Measurements from ENCODE around the gene TLL2. TPM values are rescaled to one million over a fixed set of nuclear protein-coding genes. Genes with fewer than 3 reads are reported as not detected.
A peak's percentile ranks its signal among the peaks of the same experiment; 100 is the strongest.

TLL2 gene
- 2.2 and 2.8 TPM in 2 replicates for total RNA-seq

DNA sequence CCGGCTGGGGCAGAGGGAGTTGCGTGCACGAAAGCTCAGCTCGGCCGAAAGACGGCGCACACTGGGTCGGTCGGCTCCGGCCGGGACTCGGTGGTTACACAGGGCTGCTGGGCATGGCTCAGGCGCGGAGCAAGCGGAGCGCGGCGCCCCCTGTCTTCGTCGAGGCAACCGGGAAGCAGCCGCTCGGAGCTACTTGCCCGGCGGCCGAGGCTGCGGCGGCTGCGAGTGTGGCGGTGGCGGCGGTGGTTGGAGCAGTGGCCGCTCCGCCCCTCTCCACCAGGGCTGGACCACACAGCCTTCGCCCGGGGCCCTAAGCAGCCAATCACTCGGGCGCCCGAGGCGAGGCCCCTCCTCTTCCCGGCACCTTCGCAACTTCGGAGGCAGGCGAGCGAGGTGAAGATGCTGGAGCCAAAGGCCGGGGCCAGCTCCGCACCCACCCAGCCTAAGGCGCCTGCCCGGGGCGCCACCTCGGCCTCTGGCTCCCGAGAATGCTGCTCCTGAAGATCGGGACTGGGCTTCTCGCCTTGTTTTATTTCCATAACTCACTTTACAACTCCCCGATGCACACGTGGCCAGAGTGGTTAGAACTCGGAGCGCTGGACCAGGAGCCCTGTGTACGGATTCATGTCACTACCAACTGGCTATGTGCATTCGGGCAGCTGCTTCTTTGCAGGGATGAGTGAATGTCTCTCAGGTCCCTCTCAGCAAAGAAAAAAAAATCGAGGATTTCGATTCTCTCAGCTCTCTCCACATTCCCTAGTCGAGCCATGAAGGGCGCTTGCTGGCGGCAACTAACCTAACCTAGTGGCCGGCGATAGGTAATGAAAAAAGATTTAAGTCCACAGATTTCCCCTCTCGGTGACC is at the start of gene TLL2:
Gene TLL2, minus strand, starts transcription at position 229 of the 864 bp plus-strand sequence. CDS start 241 bp downstream, outside the sequence.
- peak within 1 kb of the TSS; percentile 65 for H3K4me3 ChIP-seq (ENCODE audit: low read depth, low read length)
- H3K36me3 ChIP-seq (ENCODE audit: control insufficient read depth, insufficient read depth, low read length) = no peaks in the 10 kb centered on the region
- TF ChIP-seq, protein P1, sequence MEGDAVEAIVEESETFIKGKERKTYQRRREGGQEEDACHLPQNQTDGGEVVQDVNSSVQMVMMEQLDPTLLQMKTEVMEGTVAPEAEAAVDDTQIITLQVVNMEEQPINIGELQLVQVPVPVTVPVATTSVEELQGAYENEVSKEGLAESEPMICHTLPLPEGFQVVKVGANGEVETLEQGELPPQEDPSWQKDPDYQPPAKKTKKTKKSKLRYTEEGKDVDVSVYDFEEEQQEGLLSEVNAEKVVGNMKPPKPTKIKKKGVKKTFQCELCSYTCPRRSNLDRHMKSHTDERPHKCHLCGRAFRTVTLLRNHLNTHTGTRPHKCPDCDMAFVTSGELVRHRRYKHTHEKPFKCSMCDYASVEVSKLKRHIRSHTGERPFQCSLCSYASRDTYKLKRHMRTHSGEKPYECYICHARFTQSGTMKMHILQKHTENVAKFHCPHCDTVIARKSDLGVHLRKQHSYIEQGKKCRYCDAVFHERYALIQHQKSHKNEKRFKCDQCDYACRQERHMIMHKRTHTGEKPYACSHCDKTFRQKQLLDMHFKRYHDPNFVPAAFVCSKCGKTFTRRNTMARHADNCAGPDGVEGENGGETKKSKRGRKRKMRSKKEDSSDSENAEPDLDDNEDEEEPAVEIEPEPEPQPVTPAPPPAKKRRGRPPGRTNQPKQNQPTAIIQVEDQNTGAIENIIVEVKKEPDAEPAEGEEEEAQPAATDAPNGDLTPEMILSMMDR (IDR thresholded peaks at IDR 0.05; ENCODE audit: insufficient read depth, low read length, poor library complexity, severe bottlenecking) = peak; percentile 50
- DNase-seq (ENCODE audit: low read depth) = peak; percentile 75
- H3K27me3 ChIP-seq (ENCODE audit: control insufficient read depth, insufficient read depth, low read length) = no peaks in the 10 kb centered on the region

DNA sequence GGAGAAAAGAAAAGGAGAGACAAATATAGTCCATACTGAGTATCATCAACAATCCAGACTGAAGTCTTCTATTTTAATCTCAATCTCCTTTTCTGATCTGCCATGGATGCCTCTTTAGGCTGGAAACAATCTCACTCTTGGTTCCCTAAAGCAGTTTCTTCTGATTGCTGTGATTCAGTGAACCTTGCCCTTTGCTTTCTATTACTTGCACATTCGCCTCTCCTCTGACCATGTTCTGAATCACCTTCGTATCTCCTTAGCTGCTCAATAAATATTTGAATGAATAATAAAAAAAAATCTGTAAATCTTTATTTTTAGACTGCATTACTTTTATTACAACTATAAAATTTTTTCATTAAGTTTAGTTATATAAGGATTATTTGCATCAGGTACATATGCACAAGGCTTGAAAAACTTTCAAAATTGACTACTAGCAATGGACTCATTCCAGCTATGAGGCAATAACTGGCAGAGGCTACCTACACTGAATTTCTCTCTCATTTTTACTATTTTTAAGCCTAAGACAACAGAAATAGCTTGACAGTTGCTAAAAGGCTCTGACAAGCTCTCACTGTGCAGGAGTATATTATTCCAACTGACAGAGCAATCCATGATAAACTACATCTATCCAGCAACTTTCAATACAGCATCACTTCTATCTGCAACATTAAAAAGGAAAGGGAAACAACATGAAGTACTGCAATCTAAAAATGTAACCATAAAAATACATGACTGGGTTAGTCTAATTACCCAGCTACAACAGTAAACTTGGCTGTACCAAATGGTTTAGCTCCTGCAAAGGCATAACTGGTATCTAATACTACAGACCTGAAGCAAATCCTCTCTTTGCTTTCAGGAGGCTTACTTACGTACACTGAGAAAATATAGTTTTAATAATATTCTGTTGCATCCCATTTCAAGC is 47.5 kb upstream of the TLL2 start:
- DNase-seq (ENCODE audit: low read depth) = no peak
- Histone ChIP-seq H3K27me3 (ENCODE audit: control insufficient read depth, insufficient read depth, low read length) (no peaks in the 10 kb centered on the region), H3K4me3 (ENCODE audit: low read depth, low read length) (no peak overlapping the region), H3K36me3 (ENCODE audit: control insufficient read depth, insufficient read depth, low read length) (no peaks in the 10 kb centered on the region)
- TF ChIP-seq, protein P1 (IDR thresholded peaks at IDR 0.05; ENCODE audit: insufficient read depth, low read length, poor library complexity, severe bottlenecking) = no peak

- no peak for DNase-seq (ENCODE audit: low read depth)
- no peaks in the 10 kb centered on the region for H3K36me3 ChIP-seq (ENCODE audit: control insufficient read depth, insufficient read depth, low read length)
- H3K4me3 ChIP-seq (ENCODE audit: low read depth, low read length) = no peak overlapping the region
- no peaks in the 10 kb centered on the region for H3K27me3 ChIP-seq (ENCODE audit: control insufficient read depth, insufficient read depth, low read length)
- TF ChIP-seq, protein P1 (IDR thresholded peaks at IDR 0.05; ENCODE audit: insufficient read depth, low read length, poor library complexity, severe bottlenecking) = no peak
These were observed 46.8 kb upstream of the TLL2 start for GRCh38 chr10:96560489-96560888.

GRCh38 chr10:96556003-96556402 is 42.3 kb upstream of the TLL2 start:
- TF ChIP-seq, protein P1 (IDR thresholded peaks at IDR 0.05; ENCODE audit: insufficient read depth, low read length, poor library complexity, severe bottlenecking) = peak; percentile 47
- Histone ChIP-seq H3K36me3 (ENCODE audit: control insufficient read depth, insufficient read depth, low read length) (no peaks in the 10 kb centered on the region), H3K4me3 (ENCODE audit: low read depth, low read length) (no peak overlapping the region), H3K27me3 (ENCODE audit: control insufficient read depth, insufficient read depth, low read length) (no peaks in the 10 kb centered on the region)
- no peak for DNase-seq (ENCODE audit: low read depth)

GRCh38 chr10:96555330-96555729 is 41.6 kb upstream of the TLL2 start:
- TF ChIP-seq, protein P1 (IDR thresholded peaks at IDR 0.05; ENCODE audit: insufficient read depth, low read length, poor library complexity, severe bottlenecking) = no peak
- DNase-seq (ENCODE audit: low read depth) = no peak
- no peak overlapping the region for H3K4me3 ChIP-seq (ENCODE audit: low read depth, low read length)
- no peaks in the 10 kb centered on the region for H3K27me3 ChIP-seq (ENCODE audit: control insufficient read depth, insufficient read depth, low read length)
- H3K36me3 ChIP-seq (ENCODE audit: control insufficient read depth, insufficient read depth, low read length) = no peaks in the 10 kb centered on the region
